T1000 (cell line): ENCODE data around the gene SCG2.
A peak's percentile ranks its signal among the peaks of the same experiment; 100 is the strongest.
"Not testable (repeated sequence)": the region's sequence is repeated elsewhere in the genome, so short reads cannot be mapped to it uniquely, and the experiment has no call there.

Experiments
- DNase-seq: peaks from one replicate; lab custom pipeline; 2025; ENCODE audit warnings: mixed read lengths; lab: John Stamatoyannopoulos, UW

The SCG2 gene

DNA sequence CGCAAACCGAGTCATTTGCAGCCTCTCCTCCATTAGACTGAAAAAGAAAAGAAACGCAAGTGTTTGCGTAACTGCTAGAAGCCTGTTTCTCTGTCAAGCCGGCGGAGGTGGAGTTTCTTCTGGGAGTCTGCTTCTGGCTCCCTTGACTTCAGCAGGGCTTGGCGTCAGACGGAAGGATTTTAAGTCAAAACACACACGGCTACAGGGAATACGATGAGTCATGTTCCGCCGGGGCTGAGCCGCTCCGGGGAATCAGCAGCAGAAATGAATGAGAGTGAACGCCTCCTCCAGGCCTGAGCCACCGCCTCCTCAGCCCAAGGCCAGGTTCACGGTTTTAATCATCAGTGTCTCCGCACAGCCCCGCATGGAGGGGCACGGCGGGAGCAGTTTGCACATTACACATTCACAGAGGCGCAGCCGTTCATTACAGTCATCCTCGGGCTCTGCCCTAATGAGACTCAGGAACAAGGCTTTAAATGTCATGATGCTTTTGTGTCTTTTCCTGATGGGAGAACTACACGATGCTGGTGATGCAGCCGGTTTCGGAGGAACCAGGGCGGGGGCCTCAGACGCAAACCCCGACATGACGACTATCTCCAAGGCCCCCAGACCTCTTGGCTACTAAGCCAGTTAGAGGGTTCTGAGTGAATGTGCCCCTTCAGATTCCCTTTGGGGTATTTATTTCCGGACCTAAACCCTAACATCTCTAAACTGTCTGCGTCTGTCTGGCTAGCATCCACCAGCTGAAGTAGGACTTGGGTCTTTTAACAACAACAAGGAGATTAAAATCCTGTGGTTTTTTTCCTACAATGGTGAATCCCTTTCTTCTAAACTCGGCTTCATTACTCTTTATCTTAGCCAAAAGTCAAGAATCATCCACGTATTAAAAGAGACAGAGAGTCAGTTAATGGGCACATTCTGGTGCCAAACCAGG is 11.1 kb upstream of the SCG2 start:
- DNase-seq = peak; percentile 76

- no peak for DNase-seq
Measured at GRCh38 chr2:223612501-223612900, 10.3 kb upstream of the SCG2 start.

DNA sequence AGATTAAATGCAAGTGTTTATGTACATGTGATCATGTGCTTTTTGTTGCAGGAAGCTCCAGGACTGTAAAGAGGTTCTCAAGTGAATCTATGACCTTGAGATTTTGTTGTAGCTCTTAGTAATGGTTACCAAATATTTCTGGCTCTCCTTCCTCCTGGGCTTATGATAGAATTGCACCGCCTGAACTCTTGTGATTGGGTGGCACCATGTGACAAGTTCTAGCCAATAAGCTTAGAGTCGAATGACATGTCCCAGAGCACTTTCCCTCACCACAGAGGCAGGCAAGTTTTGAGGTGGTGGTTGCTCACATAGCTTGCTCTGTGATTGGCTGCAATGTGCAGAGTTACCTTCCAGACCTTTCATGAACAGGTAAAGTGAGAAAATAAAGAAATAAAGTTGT is 8.9 kb upstream of the SCG2 start:
- DNase-seq = no peak

DNA sequence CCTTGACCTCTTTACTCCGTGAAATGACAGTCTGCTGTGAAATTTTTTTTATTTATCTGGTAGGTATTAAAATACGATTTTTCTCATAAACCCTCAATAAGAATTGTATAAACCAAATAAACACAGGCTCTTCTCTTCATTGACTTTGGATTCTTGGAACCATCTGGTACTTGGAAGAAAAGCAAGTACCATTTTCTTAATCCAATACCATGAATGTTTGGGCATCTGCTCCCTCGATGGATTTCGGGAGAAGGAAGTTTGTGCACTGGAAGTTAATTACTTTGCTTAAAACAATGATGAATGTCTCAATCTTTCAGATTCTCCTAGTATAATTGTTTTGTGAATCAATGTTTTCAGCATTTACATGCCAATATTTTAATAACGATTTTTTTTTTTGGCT is 5.3 kb upstream of the SCG2 start:
- DNase-seq = no peak

- no peak for DNase-seq
Measured at GRCh38 chr2:223606946-223607345, 4.8 kb upstream of the SCG2 start.

GRCh38 chr2:223604231-223604630 is 2.1 kb upstream of the SCG2 start:
- no peak for DNase-seq

- DNase-seq = no peak
Measured at GRCh38 chr2:223602972-223603371, 811 bp upstream of the SCG2 start.

DNA sequence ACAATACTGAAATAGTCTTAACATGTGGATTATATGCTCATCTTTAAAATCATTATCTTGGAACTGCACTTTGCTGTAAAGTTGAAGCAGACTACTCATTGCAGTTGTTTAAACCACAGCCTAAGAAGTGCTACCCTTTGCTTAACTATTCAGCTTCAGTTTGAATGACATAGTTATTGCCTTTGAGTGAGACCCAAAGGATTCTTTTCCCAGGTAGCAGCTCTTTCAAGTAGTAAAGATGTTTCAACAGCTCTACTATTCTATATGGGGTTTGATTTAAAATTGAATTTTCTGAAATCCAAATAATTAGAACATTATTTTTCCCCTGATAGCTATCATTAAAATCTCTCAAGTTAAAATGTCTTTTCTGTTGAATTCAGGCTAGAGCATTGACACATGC is 1.1 kb downstream of the SCG2 start:
- no peak for DNase-seq

GRCh38 chr2:223599640-223600380 is 2.4 kb downstream of the SCG2 start:
- no peak for DNase-seq

- DNase-seq = no peak
Measured at GRCh38 chr2:223598994-223599639, 3.0 kb downstream of the SCG2 start.

- no peak for DNase-seq
Measured at GRCh38 chr2:223597076-223597475, 5.1 kb downstream of the SCG2 start.

DNA sequence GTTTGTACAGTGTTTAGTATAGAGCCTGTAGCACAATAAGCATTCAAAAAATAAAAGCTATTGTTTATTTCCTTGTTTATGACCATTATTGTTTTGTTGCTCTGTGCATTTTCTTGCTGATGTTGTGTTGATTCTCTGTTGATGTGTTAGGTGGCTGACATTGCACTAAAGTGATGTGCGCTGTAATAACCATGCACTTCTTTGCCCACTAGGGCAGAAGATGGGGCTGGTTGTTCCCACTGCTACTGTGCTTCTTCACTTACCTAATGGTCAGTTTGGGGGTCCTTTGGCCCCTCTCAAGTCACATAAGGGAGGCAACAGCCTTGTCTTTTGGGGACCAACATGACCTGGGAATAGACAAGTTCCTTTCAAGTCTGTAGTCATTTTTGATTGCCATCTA is 6.0 kb downstream of the SCG2 start:
- no peak for DNase-seq

DNA sequence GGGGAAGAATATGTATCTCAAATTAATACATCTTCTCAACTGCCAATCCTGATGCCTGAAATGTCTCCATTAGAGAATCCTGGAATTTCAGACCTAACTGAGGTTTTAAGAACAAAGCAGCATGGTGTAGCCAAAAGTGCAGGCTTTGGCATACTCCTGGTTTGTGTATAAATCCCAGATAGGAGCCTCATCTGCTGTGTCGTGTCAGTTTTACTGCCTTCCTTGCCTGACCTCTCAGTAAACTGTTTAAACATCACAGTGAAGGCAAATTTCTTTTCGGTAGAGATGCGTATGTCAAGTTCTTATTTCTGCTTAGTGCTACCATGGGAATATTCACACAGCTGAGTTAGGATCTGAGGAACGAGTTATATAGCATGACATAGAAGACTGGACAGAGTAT is 7.3 kb downstream of the SCG2 start:
- DNase-seq = no peak

DNA sequence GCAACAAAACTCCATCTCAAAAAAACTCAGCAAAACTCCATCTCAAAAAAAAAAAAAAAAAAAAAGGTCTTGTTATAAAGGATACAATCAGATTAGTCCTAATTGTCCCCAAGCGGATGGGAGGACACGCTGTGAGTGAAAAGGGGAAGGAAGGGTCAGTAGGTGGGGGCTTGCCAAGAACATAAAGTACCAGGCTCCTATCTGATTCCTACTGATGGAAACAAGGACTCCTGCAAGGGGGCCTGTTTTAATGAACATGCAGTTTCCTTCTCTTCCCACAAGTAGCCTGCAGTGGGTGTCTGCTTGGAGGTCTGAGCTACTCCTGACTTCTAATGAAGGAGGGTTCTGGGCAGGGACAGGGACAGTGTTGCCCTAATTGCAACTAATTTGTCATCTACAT is 7.9 kb downstream of the SCG2 start:
- DNase-seq = no peak

GRCh38 chr2:223592689-223593088 is 9.5 kb downstream of the SCG2 start:
- not testable (repeated sequence) for DNase-seq

DNA sequence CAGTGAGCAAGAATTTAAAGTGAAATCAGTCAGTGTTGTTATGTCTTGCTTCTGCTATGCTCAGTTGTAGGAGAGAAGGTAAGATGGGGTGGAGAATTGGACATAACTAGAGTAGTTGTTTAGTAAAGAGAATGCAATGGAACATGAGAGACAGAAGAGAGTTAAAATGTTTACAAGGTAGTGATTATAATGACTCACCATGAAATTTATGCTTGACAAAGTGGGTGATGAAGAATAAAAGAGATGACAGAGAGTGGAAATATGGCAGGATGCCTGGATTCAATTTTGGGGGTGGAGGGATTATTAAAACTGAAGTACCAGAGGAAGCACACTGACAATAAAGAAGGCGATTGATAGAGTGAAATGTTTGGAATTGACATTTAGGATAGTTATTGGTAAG is 10.6 kb downstream of the SCG2 start:
- DNase-seq = no peak

DNA sequence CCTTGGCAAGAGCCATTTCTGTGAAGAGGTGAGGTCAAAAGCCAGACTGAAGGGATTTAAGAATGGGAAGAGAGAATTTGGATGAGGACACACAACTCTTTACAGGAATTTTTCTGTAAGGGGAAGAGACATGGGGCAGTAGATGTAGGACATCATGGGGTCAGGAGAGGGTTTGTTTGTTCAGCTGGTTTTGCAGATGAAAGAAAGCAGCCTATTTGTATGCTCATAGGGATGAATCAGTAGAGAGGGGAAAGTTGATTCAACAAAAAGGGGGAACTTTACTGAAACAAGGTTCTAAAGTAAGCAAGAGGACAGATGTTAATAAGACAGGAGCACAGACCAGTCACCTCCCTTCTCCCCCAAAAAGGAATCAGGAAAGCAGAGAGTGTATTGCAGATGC is 11.2 kb downstream of the SCG2 start:
- DNase-seq = no peak

GRCh38 chr2:223589901-223590300 is 12.3 kb downstream of the SCG2 start:
- DNase-seq = no peak

GRCh38 chr2:223588251-223588650 is 13.9 kb downstream of the SCG2 start:
- DNase-seq = no peak

GRCh38 chr2:223587301-223587700 is 14.9 kb downstream of the SCG2 start:
- DNase-seq = no peak

GRCh38 chr2:223586261-223586660 is 15.9 kb downstream of the SCG2 start:
- no peak for DNase-seq

DNA sequence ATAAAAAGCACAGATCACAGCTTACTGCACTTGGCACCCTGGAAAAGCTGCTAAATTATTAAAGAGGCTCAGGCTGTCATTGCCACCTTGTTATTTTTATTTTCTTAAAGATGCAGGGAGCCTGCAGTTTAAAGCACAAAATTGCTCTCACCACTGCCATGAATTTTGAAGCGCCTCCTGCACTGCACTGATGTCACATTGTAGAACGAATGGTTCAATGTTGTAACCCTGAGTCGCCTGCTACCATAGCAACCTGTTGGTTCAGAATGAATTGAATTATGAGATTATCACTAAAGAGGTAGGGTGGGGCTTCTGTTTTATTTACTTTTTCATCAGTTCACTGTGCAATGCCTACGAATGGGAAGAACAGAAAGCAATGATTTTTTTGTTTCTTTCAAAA is 16.5 kb downstream of the SCG2 start:
- DNase-seq = no peak

DNA sequence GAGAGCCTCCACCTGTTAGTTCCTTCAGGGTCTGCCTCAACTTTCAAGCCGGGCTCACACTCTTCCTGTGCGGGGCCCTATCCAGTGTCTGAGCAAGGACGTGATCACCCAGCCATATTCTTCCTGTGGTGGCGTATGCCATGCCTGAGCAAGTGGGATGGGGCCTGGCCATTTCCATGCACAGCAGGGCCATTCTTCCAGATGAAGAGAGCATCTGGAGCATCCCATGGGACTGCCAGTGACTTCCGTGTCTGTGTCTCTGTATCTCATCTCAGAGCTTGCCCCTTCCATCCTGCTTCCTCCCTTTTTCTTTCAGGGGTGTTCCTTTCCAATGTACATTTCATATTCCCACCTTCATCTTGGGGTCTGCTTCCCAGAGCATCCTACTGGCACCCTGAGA is 20.2 kb downstream of the SCG2 start:
- DNase-seq = no peak
